ENCODE data around the gene ZNF675.
"Not testable (repeated sequence)": the region's sequence is repeated elsewhere in the genome, so short reads cannot be mapped to it uniquely, and the experiment has no call there.

- TF ChIP-seq RFX5 (IDR thresholded peaks at IDR 0.05; ENCODE audit: borderline replicate concordance, low read depth, low read length); CHD2 (IDR thresholded peaks at IDR 0.05; ENCODE audit: low read length); SIN3A (conservative IDR thresholded peaks at IDR 0.05 in 1 of 2, IDR thresholded peaks at IDR 0.05 in 1 of 2; ENCODE audit: low read depth in 1 of 2, low read length in 2 of 2); CTCF (IDR thresholded peaks at IDR 0.05; ENCODE audit: control extremely low read depth in 1 of 3, insufficient read depth in 1 of 3, low read depth in 1 of 3, low read length in 3 of 3); CBX5 (IDR thresholded peaks at IDR 0.05; ENCODE audit: low read depth, low read length): not testable (repeated sequence)
- TF ChIP-seq, protein P1, sequence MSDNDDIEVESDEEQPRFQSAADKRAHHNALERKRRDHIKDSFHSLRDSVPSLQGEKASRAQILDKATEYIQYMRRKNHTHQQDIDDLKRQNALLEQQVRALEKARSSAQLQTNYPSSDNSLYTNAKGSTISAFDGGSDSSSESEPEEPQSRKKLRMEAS (IDR thresholded peaks at IDR 0.05): not testable (repeated sequence)
- TF ChIP-seq, protein P2, sequence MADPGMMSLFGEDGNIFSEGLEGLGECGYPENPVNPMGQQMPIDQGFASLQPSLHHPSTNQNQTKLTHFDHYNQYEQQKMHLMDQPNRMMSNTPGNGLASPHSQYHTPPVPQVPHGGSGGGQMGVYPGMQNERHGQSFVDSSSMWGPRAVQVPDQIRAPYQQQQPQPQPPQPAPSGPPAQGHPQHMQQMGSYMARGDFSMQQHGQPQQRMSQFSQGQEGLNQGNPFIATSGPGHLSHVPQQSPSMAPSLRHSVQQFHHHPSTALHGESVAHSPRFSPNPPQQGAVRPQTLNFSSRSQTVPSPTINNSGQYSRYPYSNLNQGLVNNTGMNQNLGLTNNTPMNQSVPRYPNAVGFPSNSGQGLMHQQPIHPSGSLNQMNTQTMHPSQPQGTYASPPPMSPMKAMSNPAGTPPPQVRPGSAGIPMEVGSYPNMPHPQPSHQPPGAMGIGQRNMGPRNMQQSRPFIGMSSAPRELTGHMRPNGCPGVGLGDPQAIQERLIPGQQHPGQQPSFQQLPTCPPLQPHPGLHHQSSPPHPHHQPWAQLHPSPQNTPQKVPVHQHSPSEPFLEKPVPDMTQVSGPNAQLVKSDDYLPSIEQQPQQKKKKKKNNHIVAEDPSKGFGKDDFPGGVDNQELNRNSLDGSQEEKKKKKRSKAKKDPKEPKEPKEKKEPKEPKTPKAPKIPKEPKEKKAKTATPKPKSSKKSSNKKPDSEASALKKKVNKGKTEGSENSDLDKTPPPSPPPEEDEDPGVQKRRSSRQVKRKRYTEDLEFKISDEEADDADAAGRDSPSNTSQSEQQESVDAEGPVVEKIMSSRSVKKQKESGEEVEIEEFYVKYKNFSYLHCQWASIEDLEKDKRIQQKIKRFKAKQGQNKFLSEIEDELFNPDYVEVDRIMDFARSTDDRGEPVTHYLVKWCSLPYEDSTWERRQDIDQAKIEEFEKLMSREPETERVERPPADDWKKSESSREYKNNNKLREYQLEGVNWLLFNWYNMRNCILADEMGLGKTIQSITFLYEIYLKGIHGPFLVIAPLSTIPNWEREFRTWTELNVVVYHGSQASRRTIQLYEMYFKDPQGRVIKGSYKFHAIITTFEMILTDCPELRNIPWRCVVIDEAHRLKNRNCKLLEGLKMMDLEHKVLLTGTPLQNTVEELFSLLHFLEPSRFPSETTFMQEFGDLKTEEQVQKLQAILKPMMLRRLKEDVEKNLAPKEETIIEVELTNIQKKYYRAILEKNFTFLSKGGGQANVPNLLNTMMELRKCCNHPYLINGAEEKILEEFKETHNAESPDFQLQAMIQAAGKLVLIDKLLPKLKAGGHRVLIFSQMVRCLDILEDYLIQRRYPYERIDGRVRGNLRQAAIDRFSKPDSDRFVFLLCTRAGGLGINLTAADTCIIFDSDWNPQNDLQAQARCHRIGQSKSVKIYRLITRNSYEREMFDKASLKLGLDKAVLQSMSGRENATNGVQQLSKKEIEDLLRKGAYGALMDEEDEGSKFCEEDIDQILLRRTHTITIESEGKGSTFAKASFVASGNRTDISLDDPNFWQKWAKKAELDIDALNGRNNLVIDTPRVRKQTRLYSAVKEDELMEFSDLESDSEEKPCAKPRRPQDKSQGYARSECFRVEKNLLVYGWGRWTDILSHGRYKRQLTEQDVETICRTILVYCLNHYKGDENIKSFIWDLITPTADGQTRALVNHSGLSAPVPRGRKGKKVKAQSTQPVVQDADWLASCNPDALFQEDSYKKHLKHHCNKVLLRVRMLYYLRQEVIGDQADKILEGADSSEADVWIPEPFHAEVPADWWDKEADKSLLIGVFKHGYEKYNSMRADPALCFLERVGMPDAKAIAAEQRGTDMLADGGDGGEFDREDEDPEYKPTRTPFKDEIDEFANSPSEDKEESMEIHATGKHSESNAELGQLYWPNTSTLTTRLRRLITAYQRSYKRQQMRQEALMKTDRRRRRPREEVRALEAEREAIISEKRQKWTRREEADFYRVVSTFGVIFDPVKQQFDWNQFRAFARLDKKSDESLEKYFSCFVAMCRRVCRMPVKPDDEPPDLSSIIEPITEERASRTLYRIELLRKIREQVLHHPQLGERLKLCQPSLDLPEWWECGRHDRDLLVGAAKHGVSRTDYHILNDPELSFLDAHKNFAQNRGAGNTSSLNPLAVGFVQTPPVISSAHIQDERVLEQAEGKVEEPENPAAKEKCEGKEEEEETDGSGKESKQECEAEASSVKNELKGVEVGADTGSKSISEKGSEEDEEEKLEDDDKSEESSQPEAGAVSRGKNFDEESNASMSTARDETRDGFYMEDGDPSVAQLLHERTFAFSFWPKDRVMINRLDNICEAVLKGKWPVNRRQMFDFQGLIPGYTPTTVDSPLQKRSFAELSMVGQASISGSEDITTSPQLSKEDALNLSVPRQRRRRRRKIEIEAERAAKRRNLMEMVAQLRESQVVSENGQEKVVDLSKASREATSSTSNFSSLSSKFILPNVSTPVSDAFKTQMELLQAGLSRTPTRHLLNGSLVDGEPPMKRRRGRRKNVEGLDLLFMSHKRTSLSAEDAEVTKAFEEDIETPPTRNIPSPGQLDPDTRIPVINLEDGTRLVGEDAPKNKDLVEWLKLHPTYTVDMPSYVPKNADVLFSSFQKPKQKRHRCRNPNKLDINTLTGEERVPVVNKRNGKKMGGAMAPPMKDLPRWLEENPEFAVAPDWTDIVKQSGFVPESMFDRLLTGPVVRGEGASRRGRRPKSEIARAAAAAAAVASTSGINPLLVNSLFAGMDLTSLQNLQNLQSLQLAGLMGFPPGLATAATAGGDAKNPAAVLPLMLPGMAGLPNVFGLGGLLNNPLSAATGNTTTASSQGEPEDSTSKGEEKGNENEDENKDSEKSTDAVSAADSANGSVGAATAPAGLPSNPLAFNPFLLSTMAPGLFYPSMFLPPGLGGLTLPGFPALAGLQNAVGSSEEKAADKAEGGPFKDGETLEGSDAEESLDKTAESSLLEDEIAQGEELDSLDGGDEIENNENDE (IDR thresholded peaks at IDR 0.05; ENCODE audit: insufficient replicate concordance, low read length): not testable (repeated sequence)
These were observed 43.9 kb upstream of the ZNF675 start for GRCh38 chr19:23730729-23731465.
